Endothelial cell of umbilical vein (primary cell): ENCODE measurements around the gene TSHZ1.

Experiments
- JUN ChIP-seq: IDR thresholded peaks from 2 replicates; pipeline ENCODE4 v1.6.1; 2011; ENCODE audit warnings: borderline replicate concordance, low read depth; ENCODE audit not compliant: insufficient read length, insufficient read depth
- POLR2A ChIP-seq: IDR thresholded peaks from 2 replicates; pipeline ENCODE4 v1.6.1; 2012; ENCODE audit warnings: low read depth, mild to moderate bottlenecking, control low read depth, low read length
- TF ChIP-seq, protein P1 (sequence below), 2 donors: IDR thresholded peaks; 1 replicate in 1 of 2; 2 replicates in 1 of 2; pipeline ENCODE4 v1.5.1; 2011; ENCODE audit warnings: low read length in 2 of 2, mild to moderate bottlenecking in 2 of 2, moderate library complexity in 2 of 2, control low read depth in 1 of 2, inconsistent platforms in 1 of 2, low read depth in 1 of 2; ENCODE audit not compliant: insufficient read depth in 1 of 2; ENCODE audit errors: extremely low read depth in 1 of 2

DNA sequence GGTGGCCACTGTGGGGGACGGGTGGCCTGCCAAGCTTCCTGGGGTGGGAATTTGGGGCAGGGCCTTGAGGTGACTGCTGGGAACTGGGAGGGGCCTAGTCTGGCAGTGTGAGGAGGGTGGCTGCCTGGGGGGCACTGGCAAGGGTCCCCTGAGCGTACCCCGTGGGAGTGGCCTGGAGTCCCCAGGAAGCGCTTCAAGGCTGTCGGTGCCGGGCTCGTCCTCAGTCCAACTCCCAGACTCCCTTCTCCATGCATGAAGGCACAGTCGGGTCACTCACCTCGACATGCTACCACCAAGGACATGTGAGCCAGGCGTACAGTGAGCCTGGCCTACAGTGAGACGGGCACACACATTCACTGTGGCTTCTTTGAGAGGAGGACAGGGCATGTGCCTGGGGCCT is 111.6 kb downstream of the TSHZ1 start:
- TF ChIP-seq, protein P1, sequence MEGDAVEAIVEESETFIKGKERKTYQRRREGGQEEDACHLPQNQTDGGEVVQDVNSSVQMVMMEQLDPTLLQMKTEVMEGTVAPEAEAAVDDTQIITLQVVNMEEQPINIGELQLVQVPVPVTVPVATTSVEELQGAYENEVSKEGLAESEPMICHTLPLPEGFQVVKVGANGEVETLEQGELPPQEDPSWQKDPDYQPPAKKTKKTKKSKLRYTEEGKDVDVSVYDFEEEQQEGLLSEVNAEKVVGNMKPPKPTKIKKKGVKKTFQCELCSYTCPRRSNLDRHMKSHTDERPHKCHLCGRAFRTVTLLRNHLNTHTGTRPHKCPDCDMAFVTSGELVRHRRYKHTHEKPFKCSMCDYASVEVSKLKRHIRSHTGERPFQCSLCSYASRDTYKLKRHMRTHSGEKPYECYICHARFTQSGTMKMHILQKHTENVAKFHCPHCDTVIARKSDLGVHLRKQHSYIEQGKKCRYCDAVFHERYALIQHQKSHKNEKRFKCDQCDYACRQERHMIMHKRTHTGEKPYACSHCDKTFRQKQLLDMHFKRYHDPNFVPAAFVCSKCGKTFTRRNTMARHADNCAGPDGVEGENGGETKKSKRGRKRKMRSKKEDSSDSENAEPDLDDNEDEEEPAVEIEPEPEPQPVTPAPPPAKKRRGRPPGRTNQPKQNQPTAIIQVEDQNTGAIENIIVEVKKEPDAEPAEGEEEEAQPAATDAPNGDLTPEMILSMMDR (IDR thresholded peaks at IDR 0.05; ENCODE audit: extremely low read depth in 1 of 2, insufficient read depth in 1 of 2, low read depth in 1 of 2, low read length in 2 of 2), result no peak
- TF ChIP-seq POLR2A, result no peak
- TF ChIP-seq JUN, result no peak
